GM12878 (cell line): ENCODE data around the gene BLOC1S5. TPM values are rescaled to one million over a fixed set of nuclear protein-coding genes. Genes with fewer than 3 reads are reported as not detected.
A peak's percentile ranks its signal among the peaks of the same experiment; 100 is the strongest.

Source experiments
- BACH1 ChIP-seq: fragments of 450-650 bp; IDR thresholded peaks from 2 replicates; pipeline ENCODE4 v1.6.1; 2017; ENCODE audit warnings: mild to moderate bottlenecking, borderline replicate concordance
- CEBPB ChIP-seq, 2 experiments: fragments of 150-350 bp in 1 of 2; IDR thresholded peaks; 2 replicates each; pipeline ENCODE4 v1.6.1; 2012 to 2014; ENCODE audit warnings: low read depth in 2 of 2, low read length in 2 of 2, borderline replicate concordance in 1 of 2, inconsistent platforms in 1 of 2
- E2F4 ChIP-seq: IDR thresholded peaks from 2 replicates; pipeline ENCODE4 v1.6.1; 2012; ENCODE audit warnings: low read depth, low read length, improper control_type of control experiment
- FOS ChIP-seq: IDR thresholded peaks from 3 replicates; pipeline ENCODE4 v1.6.1; 2011; ENCODE audit warnings: borderline replicate concordance; ENCODE audit not compliant: insufficient read length; ENCODE audit errors: extremely low read depth
- GATAD2B ChIP-seq: fragments of 450-650 bp; conservative IDR thresholded peaks from 2 replicates; pipeline ENCODE4 v1.6.1; 2017; ENCODE audit warnings: low read depth, mild to moderate bottlenecking, moderate library complexity
- HCFC1 ChIP-seq: fragments of 150-350 bp; IDR thresholded peaks from 2 replicates; pipeline ENCODE4 v1.6.1; 2014; ENCODE audit warnings: low read length
- IKZF2 ChIP-seq, 2 experiments: fragments of 450-650 bp; IDR thresholded peaks; 2 replicates each; pipeline ENCODE4 v1.6.1; 2017; ENCODE audit warnings: mild to moderate bottlenecking in 2 of 2, moderate library complexity in 2 of 2
- IRF4 ChIP-seq: IDR thresholded peaks from 2 replicates; pipeline ENCODE4 v1.6.1; 2011; ENCODE audit warnings: low read depth, low read length
- MEF2B ChIP-seq: fragments of 450-650 bp; IDR thresholded peaks from 2 replicates; pipeline ENCODE4 v1.6.1; 2018; ENCODE audit warnings: mild to moderate bottlenecking, moderate library complexity; ENCODE audit not compliant: partially characterized antibody, poor library complexity, severe bottlenecking
- MLLT1 ChIP-seq: fragments of 450-650 bp; IDR thresholded peaks from 2 replicates; pipeline ENCODE4 v1.6.1; 2016; ENCODE audit warnings: mild to moderate bottlenecking
- MXI1 ChIP-seq: fragments of 150-350 bp; IDR thresholded peaks from 2 replicates; pipeline ENCODE4 v1.6.1; 2011; ENCODE audit warnings: low read depth, mild to moderate bottlenecking, inconsistent platforms, low read length, improper control_type of control experiment
- NBN ChIP-seq: fragments of 450-650 bp; IDR thresholded peaks from 2 replicates; pipeline ENCODE4 v1.6.1; 2016
- NFYA ChIP-seq: IDR thresholded peaks from 2 replicates; pipeline ENCODE4 v1.6.1; 2011; ENCODE audit warnings: low read depth, mild to moderate bottlenecking, low read length, improper control_type of control experiment, borderline replicate concordance
- NR2F1 ChIP-seq: fragments of 450-650 bp; conservative IDR thresholded peaks from 2 replicates; pipeline ENCODE4 v1.6.1; 2017; ENCODE audit warnings: mild to moderate bottlenecking
- PAX5 ChIP-seq: IDR thresholded peaks from 2 replicates; pipeline ENCODE4 v1.6.1; 2011; ENCODE audit warnings: low read depth, low read length, borderline replicate concordance
- RELB ChIP-seq: fragments of 450-650 bp; IDR thresholded peaks from 2 replicates; pipeline ENCODE4 v1.6.1; 2017; ENCODE audit warnings: low read depth, mild to moderate bottlenecking, moderate library complexity
- SIX5 ChIP-seq: IDR thresholded peaks from 2 replicates; pipeline ENCODE4 v1.6.1; 2011; ENCODE audit warnings: mild to moderate bottlenecking, low read depth, low read length, moderate library complexity; ENCODE audit not compliant: severe bottlenecking
- SREBF1 ChIP-seq: IDR thresholded peaks from 2 replicates; pipeline ENCODE4 v1.6.1; 2012; ENCODE audit warnings: mild to moderate bottlenecking, low read length
- SUPT20H ChIP-seq: IDR thresholded peaks from 2 replicates; pipeline ENCODE4 v1.6.1; 2011; ENCODE audit warnings: low read depth, mild to moderate bottlenecking, low read length, moderate library complexity, borderline replicate concordance; ENCODE audit not compliant: control insufficient read depth
- TARDBP ChIP-seq: IDR thresholded peaks from 2 replicates; pipeline ENCODE4 v1.6.1; 2016; ENCODE audit warnings: borderline replicate concordance
- TCF7 ChIP-seq: IDR thresholded peaks from 2 replicates; pipeline ENCODE4 v1.6.1; 2014; ENCODE audit warnings: antibody characterized with exemption, borderline replicate concordance
- ZBTB11 ChIP-seq: fragments of 450-650 bp; formaldehyde crosslinking; IDR thresholded peaks from 2 replicates; pipeline ENCODE4 v1.5.0; 2022; ENCODE audit warnings: mild to moderate bottlenecking, missing genetic modification characterization
- ZSCAN29 ChIP-seq: fragments of 450-650 bp; IDR thresholded peaks from 2 replicates; pipeline ENCODE4 v1.6.1; 2017; ENCODE audit warnings: mild to moderate bottlenecking, moderate library complexity
- polyA plus RNA-seq, 11 experiments: library from polyadenylated mRNA; depleted of rRNA in 4 of 11; unstranded in 6 of 11; stranded (reverse) in 5 of 11; fragments of >200 nt; fragmentation: Nextera tagmentation in 4 of 11; fragmentation: Illumina TruSeq in 1 of 11; extraction: Ambion mirVana in 4 of 11; extraction: Trizol in 1 of 11; gene quantifications; 1 replicate in 1 of 11; 2 replicates in 10 of 11; pipeline versions ENCODE4 v1.2.1 to v1.2.3, GENCODE V29; 2011 to 2016; ENCODE audit warnings: inconsistent platforms in 2 of 11, missing spikeins in 2 of 11, low read depth in 1 of 11
- total RNA-seq, 4 experiments: library from RNA; depleted of rRNA in 3 of 4; stranded (reverse); fragments of >200 nt in 3 of 4; fragmentation: Illumina TruSeq in 1 of 4; extraction: Trizol in 1 of 4; gene quantifications; 2 replicates each; pipeline versions ENCODE4 v1.2.1 to v1.2.3, GENCODE V29; 2013 to 2021

The BLOC1S5 gene
- total and polyA plus RNA-seq, 10 of the 15 experiments (the other 5 are each of a cell fraction or from before 2014, with no cell fraction given), result 4.3 to 22.2 (median 16.1) TPM

- no peak; the same call in 1 of the 2 replicates for TF ChIP-seq RELB
- peak; percentile 92; the same call in 1 of the 2 replicates for TF ChIP-seq NBN
- TF ChIP-seq SUPT20H, result no peak
- peak; percentile 79; the same call in 1 of the 2 replicates for TF ChIP-seq TARDBP
- no peak for TF ChIP-seq PAX5
- TF ChIP-seq HCFC1, result peak; percentile 92
- peak; percentile 31 for TF ChIP-seq BACH1
- no peak for TF ChIP-seq ZBTB11 (CRISPR knock-in tag)
- TF ChIP-seq MLLT1, result 0 out of 2 replicates have a peak, but pooled peaks have one; percentile 16
- TF ChIP-seq NR2F1, result peak; percentile 96
- no peak for TF ChIP-seq SREBF1
- no peak for TF ChIP-seq FOS
- TF ChIP-seq MEF2B, result peak; percentile 90
- TF ChIP-seq SIX5, result peak; percentile 85
- TF ChIP-seq NFYA, result no peak
- TF ChIP-seq E2F4, result no peak
- no peak for TF ChIP-seq ZSCAN29
- peak; percentile 98 for TF ChIP-seq GATAD2B
- peak in 1 of 2 experiments; percentile 44; a peak in 1 of 4 replicates for TF ChIP-seq IKZF2 (IDR thresholded peaks at IDR 0.05)
- no peak for TF ChIP-seq IRF4
- no peak for TF ChIP-seq CEBPB (IDR thresholded peaks at IDR 0.05; ENCODE audit: borderline replicate concordance in 1 of 2, low read depth in 2 of 2, low read length in 2 of 2)
- TF ChIP-seq TCF7, result no peak
- peak; percentile 78; the same call in 1 of the 2 replicates for TF ChIP-seq MXI1
Measured at GRCh38 chr6:8063761-8064637, at the start of gene BLOC1S5 (continued).
